ENCODE data around the gene PTAFR.
A peak's percentile ranks its signal among the peaks of the same experiment; 100 is the strongest.

The PTAFR gene

DNA sequence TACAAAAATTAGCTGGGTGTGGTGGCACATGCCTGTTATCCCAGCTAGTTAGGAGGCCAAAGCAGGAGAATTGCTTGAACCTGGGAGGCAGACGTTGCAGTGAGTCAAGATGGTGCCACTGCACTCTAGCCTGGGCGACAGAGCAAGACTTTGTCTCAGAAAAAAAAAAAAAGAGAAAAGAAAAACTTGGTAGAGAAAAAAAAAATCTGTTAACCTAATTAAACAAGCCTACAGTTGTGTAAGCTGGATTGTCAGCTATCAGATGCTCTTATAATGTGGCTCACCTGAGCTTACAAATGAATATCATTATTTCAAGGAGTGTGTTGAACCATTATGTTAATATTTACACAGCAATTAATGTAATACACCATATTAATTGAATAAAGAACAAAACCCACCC lies 61.6 kb downstream of the PTAFR start:
- DNase-seq, result no peak

GRCh38 chr1:28113242-28113572 lies 63.3 kb downstream of the PTAFR start:
- DNase-seq, result no peak

GRCh38 chr1:28112388-28113241 lies 63.9 kb downstream of the PTAFR start:
- DNase-seq, result peak; percentile 41

GRCh38 chr1:28111157-28111556 lies 65.3 kb downstream of the PTAFR start:
- DNase-seq, result peak; percentile 36

- no peak for DNase-seq
Observed at GRCh38 chr1:28110555-28110954, 65.9 kb downstream of the PTAFR start.

- DNase-seq, result no peak
Observed at GRCh38 chr1:28109639-28110038, 66.9 kb downstream of the PTAFR start.

DNA sequence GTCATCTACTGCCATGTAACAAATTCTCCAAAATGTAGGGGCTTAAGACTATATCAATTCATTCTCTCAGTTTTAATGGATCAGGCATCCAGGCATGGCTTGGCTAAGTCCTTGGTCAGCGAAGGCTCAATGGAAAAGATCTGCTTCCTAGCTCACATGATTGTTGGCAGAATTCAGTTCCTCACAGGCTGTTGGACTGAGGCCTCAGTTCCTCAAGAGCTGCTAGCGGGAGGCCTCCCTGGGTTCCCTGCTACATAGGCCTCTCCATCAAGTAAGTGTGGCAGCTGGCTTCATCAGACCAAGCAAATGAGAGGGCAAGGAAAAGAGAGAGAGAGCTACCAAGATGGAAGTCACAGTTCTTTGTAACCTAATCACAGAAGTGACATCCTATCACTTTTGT lies 68.5 kb downstream of the PTAFR start:
- no peak for DNase-seq

DNA sequence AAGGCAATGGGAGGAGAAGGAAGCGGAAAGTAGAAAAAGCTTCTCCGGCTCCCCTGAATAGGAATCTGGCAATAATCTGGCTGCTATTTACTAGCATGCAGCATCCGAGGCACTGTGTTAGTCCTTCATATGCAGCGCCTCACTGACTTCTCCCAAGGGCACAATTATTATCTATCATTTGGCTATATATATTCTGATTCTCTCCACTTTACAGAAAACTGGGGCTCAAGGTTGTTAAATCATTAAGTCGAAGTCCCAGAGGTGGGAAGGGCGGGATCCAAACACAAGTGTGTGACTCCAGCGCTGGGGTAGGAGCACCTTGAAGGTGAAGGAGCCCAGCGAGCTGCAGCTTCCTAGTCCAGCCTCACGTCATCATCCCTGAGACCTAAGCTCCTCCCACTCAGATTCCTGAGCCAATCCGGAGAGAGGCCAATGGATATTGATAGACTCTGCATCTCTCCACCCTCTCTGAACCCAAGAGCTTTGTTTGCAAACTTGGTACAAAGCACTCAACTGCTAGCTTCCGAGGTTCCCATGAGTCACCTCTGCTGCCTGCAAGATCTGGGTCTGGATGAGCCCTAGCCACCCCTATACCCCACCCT lies 71.5 kb downstream of the PTAFR start:
- DNase-seq, result no peak

GRCh38 chr1:28102189-28102588 lies 74.3 kb downstream of the PTAFR start:
- no peak for DNase-seq

DNA sequence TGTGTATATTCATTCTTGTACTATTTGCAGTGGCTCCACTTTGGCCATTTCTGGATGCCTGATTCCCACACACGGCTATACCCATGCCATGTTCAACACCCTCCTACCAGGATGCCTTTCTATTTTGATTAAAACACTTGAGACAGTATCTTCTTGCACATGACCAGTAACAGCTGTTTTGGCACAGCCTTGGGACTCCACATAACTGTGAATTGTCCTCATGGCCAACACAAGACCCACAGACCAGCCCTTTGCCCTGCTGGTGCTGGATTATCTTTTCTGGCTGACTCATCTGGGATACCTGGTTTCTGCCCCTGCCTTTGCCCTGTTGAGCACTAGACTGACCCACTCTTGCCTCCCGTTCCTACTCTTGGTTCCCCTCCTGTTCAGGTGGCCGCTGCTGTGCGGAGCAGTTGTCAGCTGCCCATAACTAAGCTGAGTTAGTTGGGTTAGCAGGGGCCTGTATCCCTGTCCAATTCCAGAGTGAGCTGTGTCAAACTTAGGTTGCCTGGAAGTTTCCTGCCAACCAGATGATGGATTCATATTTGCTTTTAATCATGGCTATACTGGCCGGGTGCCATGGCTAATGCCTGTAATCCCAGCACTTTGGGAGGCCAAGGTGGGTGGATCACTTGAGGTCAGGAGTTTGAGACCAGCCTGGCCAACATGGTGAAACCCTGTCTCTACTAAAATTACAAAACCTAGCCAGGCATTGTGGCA lies 77.3 kb downstream of the PTAFR start:
- DNase-seq, result no peak

Data from CD4-positive, alpha-beta T cell treated with Interleukin-17A for 1 hour (primary cell).